Stimulated activated CD8-positive, alpha-beta memory T cell treated with anti-CD3 and anti-CD28 coated beads, Interleukin-4, amount 100 ng/mL, for 1 hour (primary cell): ENCODE measurements around the gene HMGB1.
"Not testable (repeated sequence)": the region's sequence is repeated elsewhere in the genome, so short reads cannot be mapped to it uniquely, and the experiment has no call there.

ENCODE experiments used
- DNase-seq, 2 donors: peaks; one replicate each; pipeline ENCODE4 v3.0.0-alpha.2; 2020; ENCODE audit warnings: low read depth in 2 of 2, low spot score in 1 of 2

HMGB1 gene

DNA sequence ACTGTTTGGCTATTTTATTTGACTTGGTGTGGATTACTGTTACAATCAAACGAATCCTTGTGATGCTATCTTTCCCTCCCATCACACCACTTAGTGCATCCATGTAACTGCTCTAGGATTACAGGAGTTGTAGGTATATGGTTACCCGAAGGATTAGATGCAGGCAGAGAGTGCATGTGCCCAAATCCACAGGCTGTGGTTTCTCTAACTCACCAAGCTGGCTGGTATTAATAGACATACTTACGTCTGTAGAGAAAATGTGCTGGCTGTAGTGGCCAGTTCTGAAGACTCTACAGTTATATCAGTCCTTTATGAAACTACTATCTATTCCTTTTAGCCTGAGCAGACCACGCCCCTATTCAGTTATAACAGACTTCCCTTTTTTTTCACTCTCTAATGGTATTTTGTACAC, 1.1 kb upstream of the HMGB1 start:
- no peak for DNase-seq

DNA sequence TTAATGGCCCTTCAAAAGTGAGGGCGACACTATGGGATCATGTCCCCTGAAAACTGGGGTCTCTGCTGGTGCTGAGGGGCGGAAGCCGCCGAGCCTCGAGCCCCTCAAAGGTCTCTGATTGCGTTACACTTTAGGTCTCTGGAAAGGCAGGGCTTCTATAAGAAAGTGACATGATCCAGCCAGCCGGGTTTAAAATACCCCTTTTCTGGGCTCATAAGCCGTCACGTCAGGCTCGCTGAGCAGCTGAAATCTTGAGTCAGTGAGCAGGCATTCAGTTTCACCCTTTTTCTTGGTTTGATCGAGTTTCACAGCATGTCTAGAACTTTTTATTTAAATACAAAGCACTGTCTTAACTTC, 600 bp upstream of the HMGB1 start:
- no peak for DNase-seq

DNA sequence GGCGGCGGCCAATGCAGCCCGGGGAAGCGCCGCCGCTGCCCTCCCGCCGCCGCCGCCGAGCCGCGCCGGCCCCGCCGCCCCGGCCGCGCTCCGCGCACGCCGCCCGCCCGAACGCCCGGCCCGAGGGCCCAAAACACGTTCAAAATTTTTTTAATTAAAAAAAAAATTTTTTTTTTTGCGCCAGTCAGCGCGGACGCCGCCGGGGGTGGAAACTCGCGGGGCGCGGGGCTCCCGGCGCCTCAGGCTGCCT, 468 bp downstream of the HMGB1 start:
- no peak for DNase-seq

DNA sequence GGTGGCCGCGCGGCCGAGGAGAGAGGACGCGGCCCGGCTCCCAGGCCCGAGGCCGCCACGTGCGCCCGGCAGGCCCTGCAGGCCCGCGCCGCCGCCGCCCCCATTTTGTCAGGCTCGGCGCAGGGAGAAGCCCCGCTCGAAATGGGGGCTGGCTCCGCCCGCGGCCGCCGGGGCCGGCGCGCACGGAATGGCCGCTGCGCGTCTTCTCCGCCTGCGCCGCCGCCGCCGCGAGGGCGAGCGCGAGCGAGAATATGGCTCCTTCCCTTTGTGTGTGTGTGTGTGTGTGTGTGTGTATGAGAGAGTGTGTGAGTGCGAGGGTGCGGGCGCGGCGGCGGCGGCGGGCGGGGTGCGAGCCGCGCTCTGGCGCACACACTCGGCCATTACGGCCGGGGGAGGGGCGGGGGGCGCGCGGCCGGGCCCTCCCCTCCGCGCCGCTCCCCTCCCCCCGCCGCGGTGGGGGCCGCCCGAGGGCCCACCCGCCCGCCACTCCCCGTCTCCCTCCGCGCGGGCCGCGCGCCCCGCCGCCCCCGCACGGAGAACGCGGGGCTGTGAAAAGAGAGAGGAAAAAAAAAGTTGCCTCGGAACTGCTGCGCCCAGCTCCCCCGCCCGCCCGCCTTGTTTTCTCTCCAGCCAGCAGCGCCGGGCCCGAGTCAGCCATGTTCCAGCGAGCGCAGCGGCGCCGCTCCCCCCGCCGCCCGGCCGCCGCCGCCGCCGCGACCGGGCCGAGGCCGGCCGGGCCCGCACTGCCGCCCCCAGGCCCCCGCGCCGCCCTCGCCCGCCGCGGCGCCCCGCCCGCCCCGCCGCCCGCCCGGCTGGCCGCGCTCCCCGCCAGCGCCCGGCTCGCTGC, 1.0 kb downstream of the HMGB1 start:
- DNase-seq = peak; percentile 32 to 54

DNA sequence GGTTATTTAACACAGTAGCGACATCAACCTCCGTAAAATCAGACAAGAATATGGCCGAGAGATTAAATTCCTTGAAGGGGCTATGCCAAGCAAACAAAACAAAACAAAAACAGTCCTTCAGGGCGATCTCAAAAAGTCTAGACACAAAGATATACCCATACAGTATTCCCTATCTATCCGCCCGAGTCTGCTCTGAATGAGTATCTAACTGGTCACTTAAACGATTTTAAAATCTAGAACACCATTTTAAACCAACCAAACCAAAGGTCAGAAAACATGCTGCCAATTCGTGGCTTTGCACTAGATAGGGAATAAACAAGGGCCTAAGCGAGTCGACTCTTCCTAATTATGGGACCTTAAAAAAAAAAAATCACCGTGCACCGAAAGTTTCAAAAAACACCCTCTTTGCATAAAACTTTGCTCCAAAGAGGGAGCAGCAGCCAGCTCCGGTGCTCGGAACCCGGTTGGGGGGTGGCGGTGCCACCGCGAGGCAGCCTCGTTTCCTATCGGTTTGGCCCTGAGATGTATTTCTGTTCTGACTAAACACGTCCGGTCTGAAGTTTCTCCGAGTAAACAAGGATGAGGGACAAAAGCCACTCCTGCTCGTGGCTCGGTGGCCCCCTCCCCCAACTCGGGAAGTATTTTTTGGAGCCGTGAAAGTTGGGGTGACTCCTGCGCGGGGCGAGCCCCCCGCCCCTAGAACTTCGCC, 1.8 kb downstream of the HMGB1 start:
- peak; percentile 27 to 44 for DNase-seq

DNA sequence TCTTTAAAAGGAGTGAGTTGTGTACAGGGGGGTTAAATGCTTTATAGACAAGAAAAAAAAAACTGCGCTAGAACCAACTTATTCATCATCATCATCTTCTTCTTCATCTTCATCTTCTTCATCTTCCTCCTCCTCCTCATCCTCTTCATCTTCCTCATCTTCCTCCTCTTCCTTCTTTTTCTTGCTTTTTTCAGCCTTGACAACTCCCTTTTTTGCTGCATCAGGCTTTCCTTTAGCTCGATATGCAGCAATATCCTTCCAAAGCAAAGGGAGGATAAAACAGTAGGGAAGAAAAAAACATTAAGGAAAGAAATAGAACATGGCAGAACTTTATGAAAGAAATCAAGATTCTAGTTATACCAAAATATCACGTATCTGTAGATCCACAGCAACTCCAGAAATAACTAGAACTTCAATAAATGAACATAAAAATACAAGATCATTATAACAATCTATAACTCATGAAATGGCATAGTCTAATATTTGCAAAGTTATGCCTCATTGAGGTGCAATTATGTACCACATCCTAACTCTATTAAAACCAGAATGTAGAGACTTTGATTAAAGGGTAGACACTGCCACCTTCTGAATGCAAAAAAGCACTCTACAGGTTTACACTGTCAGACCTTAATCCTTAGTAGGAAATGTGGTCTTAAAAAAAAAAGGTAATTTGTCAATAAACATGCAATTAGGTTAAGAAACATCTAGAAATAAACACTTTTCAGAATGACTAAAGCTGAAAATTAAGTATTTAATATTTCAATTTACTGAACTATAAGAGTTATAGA, 4.3 kb downstream of the HMGB1 start:
- not testable (repeated sequence) for DNase-seq

DNA sequence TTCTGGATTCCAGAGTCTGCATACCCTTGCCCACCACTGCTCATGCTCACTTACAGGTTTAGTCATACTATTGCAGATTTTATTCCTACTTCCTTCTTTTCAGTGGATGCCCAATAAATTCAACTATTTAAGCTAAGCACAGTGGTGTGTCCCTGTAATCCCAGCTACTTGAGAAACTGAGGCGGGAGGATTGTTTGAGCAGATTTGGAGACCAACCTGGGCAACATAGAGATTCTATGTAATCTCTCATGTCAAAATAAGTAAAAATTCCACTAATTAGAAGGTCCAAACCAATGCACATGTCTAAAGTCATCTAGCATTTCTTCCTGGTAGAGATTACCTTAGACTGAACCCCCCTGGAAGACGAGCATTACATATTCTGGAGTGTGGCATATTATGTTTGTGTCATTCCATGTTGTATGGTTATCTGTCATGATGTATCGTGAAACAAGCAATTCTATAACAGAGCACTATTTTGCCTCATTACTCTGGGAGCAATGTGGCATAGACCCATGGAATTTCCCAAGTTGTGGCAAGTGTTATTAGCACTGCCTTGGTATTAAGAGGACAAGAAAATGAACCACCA, 8.3 kb downstream of the HMGB1 start:
- DNase-seq = no peak

DNA sequence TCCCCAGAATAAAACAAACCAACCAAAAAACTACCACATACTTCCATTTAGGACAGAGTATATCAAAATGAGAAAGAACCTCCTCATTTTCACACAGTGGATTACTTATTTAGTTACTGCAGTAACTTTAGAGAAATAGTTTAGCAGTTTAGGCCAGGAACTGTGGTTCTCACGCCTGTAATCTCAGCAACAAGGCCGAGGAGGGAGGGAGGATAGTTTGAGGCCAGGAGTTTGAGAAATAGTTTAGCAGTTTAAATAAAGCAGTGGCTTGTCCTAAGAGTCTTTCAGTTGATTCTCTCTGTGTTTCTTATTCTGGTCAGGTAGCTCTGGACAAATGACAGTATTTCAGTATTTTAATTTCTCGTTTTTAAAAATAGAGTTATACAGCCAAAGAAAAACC, 9.4 kb downstream of the HMGB1 start:
- no peak for DNase-seq

DNA sequence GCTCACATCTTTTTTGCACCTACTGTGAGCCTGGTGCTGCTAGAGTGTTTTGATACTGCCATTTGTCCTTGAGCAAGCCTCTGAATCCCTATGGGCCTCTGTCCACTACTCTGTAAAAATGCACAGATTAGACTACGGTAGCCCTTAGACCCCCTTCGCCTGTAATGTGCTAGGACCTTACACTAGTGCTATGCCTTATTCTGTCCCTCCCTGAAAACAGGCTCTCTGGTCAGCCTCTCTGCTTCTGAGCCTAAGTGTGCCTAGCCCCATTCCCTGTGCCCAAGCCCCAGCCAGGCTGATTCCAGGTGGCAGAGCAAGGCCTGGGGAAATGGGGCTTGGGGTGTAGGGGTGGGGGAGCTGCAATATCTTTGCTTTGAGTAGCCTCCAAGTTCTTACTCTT, 10.7 kb downstream of the HMGB1 start:
- no peak for DNase-seq

DNA sequence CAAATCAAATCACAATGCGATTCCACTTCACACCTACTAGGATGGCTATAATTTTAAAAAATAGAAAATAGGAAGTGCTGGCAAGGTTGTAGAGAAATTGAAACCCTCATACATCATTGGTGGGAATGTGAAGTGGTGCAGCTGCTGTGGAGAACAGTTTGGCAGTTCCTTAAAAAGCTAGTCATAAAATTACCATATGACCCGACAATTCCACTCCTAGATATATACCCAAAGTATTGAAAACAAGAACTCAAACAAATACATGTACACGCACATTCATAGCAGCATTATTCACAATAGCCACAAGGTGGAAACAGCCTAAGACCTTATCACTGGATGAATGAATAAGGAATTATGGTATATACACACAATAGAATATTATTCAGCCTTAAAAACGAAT, 12.0 kb downstream of the HMGB1 start:
- no peak for DNase-seq

DNA sequence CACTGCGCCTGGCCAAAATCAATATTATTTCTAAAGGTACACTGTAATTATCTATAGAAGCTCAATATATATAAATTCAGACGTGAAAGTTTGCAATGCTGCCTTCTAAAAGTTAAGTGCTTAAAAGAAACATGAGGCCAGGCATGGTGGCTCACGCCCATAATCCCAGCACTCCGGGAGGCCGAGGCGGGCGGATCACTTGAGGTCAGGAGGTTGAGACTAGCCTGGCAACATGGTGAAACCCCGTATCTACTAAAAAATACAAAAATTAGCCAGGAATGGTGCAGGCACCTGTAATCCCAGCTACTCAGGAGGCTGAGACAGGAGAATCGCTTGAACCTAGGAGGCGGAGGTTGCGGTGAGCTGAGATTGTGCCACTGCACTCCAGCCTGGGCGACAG, 14.3 kb downstream of the HMGB1 start:
- not testable (repeated sequence) for DNase-seq

DNA sequence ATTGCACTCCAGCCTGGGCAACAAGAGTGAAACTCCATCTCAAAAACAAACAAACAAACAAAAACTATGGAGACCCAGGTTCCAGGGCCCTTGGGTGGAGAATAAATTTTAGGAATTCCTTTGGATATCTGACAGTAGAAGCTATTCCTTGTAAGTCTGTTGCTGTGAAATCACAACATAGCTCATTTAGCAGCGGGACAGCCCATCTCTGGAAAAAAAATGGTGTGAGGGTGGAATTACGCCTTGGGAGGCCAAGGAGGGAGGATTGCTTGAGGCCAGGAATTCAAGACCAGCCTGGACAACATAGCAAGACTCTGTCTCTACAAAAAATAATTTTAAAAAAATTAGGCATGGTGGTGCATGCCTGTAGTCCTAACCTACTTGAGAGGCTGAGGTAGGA, 15.7 kb downstream of the HMGB1 start:
- DNase-seq = no peak

DNA sequence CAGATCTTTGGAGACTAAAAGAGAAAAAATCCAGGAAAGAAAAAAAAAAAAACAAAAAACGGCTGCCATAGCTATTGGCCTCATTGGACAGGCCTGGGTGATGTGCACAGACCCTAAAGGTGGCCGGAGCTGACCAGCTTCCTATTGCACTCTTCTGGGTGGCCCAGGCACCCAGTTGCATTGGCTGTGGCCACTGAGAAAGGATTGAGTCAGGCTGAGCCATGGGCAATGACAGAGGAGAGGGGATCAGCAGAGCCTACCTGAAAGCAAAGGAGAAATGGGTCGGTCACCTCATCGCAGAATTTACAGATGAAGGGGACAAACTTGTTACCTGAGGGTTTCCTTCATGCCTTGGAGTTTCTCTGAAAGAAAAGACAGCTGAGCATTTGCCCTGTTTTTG, 17.3 kb downstream of the HMGB1 start:
- DNase-seq = no peak

DNA sequence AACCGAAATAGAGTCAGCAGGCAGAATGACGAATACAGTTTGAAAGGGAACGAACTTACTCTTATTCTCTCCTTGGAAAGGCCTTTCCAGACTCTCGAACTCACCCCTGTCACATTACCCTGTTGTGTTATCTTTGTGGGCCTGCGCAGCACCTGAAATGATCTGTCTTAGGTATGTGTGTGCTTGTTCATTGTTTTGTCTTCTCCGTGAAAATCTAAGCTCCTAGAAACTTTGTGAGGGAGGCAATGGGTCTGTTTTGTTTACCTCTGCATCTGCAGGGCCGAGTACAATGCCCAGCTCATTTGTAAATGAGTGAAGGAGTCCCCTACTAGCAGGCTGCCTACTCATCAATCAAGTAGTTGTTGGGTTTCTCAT, 19.6 kb downstream of the HMGB1 start:
- no peak for DNase-seq

DNA sequence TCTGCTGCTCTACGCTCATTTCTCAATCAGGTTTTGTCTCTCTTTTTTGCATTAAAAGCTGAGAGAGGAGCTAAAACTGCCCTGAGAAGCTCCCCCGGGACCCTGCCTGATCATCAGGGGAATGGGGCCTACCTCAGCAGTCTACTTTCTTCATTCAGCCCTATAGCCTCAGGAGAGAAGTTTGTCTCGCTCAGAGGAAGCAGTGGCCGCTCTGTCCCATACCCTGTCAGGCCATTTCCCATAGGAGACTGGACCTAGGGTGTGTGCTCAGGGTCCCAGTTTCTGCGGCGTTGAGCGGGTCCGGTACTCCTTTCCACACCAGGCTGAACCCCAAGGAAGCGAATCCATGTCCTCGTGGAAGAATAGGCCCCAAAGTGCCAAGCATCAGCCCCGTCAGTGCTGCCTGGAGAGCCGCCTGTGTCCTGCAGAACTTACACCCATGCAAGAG, 21.8 kb downstream of the HMGB1 start:
- DNase-seq = no peak

DNA sequence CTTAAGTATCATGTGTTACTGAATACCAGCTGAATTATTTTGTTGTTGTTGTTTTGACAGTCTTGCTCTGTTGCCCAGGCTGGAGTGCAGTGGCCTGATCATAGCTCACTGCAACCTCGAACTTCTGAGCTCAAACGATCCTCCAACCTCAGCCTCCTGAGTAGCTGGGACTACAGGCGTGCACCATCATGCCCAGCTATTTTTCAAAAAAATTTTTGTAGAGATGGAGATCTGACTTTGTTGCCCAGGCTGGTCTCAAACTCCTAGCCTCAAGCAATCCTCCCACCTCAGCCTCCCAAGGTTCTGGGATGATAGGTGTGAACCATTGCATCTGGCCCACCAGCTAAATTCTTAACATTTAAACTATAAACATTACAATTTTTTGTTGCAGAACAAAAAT, 22.2 kb downstream of the HMGB1 start:
- DNase-seq = not testable (repeated sequence)

DNA sequence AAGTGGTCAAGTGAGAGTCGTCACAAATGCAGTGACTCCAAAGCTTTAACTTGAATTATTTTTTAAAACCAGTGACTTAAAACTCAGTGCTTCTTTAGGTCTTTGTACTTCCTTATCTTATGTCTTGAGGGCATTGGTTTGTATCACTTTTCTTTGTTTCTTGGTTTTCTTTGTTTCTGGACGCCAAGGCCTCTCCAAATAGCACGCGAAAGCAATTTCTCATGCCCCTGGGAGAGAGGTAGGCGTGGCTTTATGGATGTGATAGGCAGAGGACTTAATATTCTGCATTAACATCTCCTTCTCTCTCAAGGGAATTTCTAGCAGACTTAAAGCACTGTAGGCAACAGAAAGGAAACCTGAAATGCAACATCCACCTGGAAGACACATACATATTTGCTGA, 22.8 kb downstream of the HMGB1 start:
- DNase-seq = no peak

DNA sequence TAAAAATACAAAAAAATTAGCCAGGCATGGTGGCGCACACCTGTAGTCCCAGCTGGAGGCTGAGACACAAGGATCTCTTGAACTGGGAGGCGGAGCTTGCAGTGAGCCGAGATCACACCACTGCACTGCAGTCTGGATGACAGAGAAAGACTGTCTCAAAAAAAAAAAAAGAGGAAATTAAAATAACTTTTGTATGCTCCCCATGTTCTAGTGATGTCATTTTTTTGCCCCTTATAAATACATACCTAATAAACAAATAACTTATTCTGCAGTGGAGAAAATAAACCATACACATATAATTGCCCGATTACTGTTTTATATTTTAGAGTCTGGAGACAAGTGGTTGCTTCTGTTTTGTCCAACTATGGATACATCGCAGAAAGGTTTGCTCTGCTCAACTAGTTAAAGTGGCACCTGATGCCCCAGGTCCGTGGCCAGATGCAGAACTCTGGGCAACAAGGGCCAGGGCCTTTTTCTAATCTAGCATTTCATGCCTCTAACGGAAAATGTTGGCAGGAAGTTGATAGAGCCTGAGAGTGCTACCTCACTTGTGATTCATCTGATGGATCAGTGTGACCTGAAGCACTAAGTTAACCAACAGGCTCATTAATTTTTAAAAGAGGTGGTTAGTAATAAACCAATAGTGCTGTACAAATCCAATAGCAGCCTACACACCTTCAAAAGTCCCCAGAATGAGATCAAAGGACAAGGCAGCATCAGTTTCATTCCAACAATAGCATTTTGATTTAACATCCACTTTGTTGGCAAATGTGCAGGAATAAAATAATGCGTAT, 24.6 kb downstream of the HMGB1 start:
- no peak for DNase-seq

DNA sequence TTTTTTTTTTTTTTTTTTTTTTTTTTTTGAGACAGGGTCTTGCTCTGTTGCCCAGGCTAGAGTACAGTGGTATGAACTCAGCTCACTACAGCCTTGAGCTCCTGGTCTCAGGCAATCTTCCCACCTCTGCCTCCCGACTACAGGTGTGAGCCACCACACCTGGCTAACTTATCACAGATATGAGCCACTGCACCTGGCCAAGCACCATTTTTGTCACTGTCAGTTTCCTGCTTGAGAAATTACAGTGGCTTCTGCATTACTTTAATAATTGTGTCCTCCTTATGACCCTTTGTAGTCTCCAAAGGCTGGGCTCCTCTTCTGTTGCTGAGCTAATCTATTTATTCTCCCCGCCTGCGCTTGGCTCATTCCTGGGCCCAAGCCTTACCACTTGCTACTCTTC, 27.4 kb downstream of the HMGB1 start:
- DNase-seq = no peak

DNA sequence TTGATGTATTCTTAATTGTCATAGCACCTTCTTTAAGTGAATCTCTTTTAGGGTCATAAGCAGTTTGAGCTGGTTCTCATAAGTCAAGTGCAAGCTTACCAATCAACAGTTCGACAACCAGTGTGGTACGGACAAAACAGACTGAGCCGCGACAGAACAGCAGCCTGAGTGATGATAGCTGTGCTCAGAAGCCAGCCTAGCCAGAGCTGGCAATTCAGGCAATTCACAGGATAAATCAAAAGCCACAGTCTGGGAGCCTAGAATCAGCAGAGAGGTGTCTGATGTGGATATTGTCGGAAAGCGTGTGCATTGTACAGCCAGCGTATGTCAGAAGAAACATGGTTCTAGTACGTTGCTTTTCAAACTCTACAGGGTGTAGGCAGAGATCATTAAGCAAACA, 28.6 kb downstream of the HMGB1 start:
- no peak for DNase-seq

DNA sequence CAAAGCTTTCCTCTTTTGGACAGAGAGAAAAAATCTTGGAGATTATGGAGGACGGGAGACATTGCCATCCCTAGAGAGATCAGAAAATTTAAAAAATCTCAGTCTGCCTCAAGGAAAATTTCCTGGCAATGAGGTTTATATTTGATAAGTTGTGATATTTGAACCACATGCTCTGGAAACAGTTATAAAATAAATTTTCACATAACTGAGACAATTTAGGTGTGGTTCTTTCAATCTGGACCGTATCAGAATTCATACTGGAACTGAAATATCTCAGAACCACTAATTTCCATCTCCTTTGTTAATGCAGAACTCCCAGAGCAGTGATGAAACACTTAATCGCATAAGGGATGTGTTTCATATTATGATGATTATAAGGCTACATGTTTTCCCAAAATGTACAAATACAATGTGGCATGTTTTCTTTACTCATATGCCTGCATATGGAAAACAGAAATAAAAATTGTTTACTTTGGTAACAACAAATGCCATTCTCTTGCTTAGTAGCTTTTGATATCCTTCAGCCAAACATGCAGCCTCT, 29.8 kb downstream of the HMGB1 start:
- DNase-seq = no peak
